IMR-90 (cell line): ENCODE measurements around the gene EEF2K. TPM values are rescaled to one million over a fixed set of nuclear protein-coding genes. Genes with fewer than 3 reads are reported as not detected.

Source experiments
- ATAC-seq: fragments of 200-7000 bp; cut with Tn5 transposase; 2 replicates; pipeline ENCODE4 v1.9.1; 2020; ENCODE audit warnings: low read depth, mild to moderate bottlenecking, moderate library complexity
- BruUV-seq: library from RNA; stranded (reverse); fragments of 400-500 nt; replicated peaks from 2 replicates; lab custom pipeline; 2021; lab: Mats Ljungman, UMichigan
- CTCF ChIA-PET: fragments of 300-600 bp; formaldehyde crosslinking; extraction: SDS; loops from one replicate; lab custom pipeline; 2021; ENCODE audit warnings: antibody characterized with exemption; lab: Yijun Ruan, JAX
- POLR2A ChIA-PET: fragments of 300-600 bp; sonication (Branson Sonifier 250); formaldehyde crosslinking; loops from one replicate; lab custom pipeline; 2022; ENCODE audit warnings: antibody characterized with exemption; ENCODE audit not compliant: unreplicated experiment; lab: Charles Lee
- DNase-seq: peaks from one replicate; pipeline ENCODE4 v3.0.0; 2013
- H2AFZ ChIP-seq: replicated peaks from 2 replicates; pipeline ENCODE3; 2013; ENCODE audit warnings: low read length, mild to moderate bottlenecking; ENCODE audit not compliant: poor library complexity
- H2AK5ac ChIP-seq: 2 replicates; pipeline ENCODE4 v1.6.1; 2013; ENCODE audit warnings: low read depth, low read length, inconsistent platforms
- H2AK9ac ChIP-seq: replicated peaks from 2 replicates; pipeline ENCODE3; 2013; ENCODE audit warnings: mild to moderate bottlenecking, low read depth, low read length, moderate library complexity; ENCODE audit not compliant: poor library complexity
- H2BK120ac ChIP-seq: 2 replicates; pipeline ENCODE4 v1.6.1; 2013; ENCODE audit warnings: low read depth, low read length, inconsistent platforms
- H2BK15ac ChIP-seq: 3 replicates; pipeline ENCODE4 v1.6.1; 2013; ENCODE audit warnings: low read depth, low read length, inconsistent platforms
- H2BK20ac ChIP-seq: 2 replicates; pipeline ENCODE4 v1.6.1; 2013; ENCODE audit warnings: low read depth, mild to moderate bottlenecking, inconsistent platforms, low read length, moderate library complexity
- H2BK5ac ChIP-seq: 2 replicates; pipeline ENCODE4 v1.6.1; 2013; ENCODE audit warnings: mild to moderate bottlenecking, low read depth, low read length, inconsistent platforms; ENCODE audit not compliant: poor library complexity, severe bottlenecking
- H3K14ac ChIP-seq: replicated peaks from 2 replicates; pipeline ENCODE4 v1.6.1; 2013; ENCODE audit warnings: low read depth, low read length, inconsistent platforms
- H3K18ac ChIP-seq: 2 replicates; pipeline ENCODE4 v1.6.1; 2013; ENCODE audit warnings: low read depth, low read length, control low read depth
- H3K23ac ChIP-seq: 2 replicates; pipeline ENCODE4 v1.6.1; 2013; ENCODE audit warnings: low read depth, low read length, inconsistent platforms
- H3K27ac ChIP-seq: 2 replicates; pipeline ENCODE4 v1.5.1; 2013; ENCODE audit warnings: mild to moderate bottlenecking, control low read depth, low read length; ENCODE audit not compliant: insufficient read depth
- H3K27me3 ChIP-seq: 2 replicates; pipeline ENCODE4 v1.6.1; 2013; ENCODE audit warnings: low read length; ENCODE audit not compliant: control insufficient read depth, insufficient read depth
- H3K36me3 ChIP-seq: 2 replicates; pipeline ENCODE4 v1.6.1; 2013; ENCODE audit warnings: low read length, mixed read lengths; ENCODE audit not compliant: control insufficient read depth, insufficient read depth
- H3K4ac ChIP-seq: 2 replicates; pipeline ENCODE4 v1.6.1; 2013; ENCODE audit warnings: low read depth, low read length, inconsistent platforms
- H3K4me1 ChIP-seq: 2 replicates; pipeline ENCODE4 v1.6.1; 2013; ENCODE audit warnings: low read length, mixed read lengths; ENCODE audit not compliant: control insufficient read depth, insufficient read depth
- H3K4me2 ChIP-seq: 2 replicates; pipeline ENCODE4 v1.6.1; 2013; ENCODE audit warnings: low read depth, mild to moderate bottlenecking, control low read depth, low read length, moderate library complexity
- H3K4me3 ChIP-seq: 2 replicates; pipeline ENCODE4 v1.5.1; 2013; ENCODE audit warnings: low read depth, mild to moderate bottlenecking, control low read depth, low read length, moderate library complexity; ENCODE audit not compliant: insufficient read depth
- H3K56ac ChIP-seq: 2 replicates; pipeline ENCODE4 v1.6.1; 2013; ENCODE audit warnings: low read length, inconsistent platforms; ENCODE audit not compliant: insufficient read depth; ENCODE audit errors: extremely low read depth
- H3K79me1 ChIP-seq, 2 experiments: 2 replicates each; pipeline ENCODE4 v1.6.1; 2013; ENCODE audit warnings: low read length in 2 of 2, inconsistent platforms in 1 of 2, low read depth in 1 of 2
- H3K9ac ChIP-seq: 2 replicates; pipeline ENCODE4 v1.6.1; 2013; ENCODE audit warnings: low read depth, low read length, control low read depth
- H3K9me1 ChIP-seq: 2 replicates; pipeline ENCODE4 v1.6.1; 2013; ENCODE audit warnings: low read length, inconsistent platforms; ENCODE audit not compliant: insufficient read depth
- H3K9me3 ChIP-seq: 2 replicates; pipeline ENCODE4 v1.6.1; 2013; ENCODE audit warnings: low read length; ENCODE audit not compliant: control insufficient read depth, insufficient read depth
- H4K20me1 ChIP-seq: 2 replicates; pipeline ENCODE4 v1.6.1; 2013; ENCODE audit warnings: low read length, inconsistent platforms; ENCODE audit not compliant: insufficient read depth
- H4K5ac ChIP-seq: 2 replicates; pipeline ENCODE4 v1.6.1; 2013; ENCODE audit warnings: mild to moderate bottlenecking, low read depth, low read length, control low read depth
- H4K8ac ChIP-seq, 2 experiments: 2 replicates each; pipeline ENCODE4 v1.6.1; 2013; ENCODE audit warnings: low read depth in 2 of 2, low read length in 2 of 2, control low read depth in 1 of 2, inconsistent platforms in 1 of 2
- H4K91ac ChIP-seq: 2 replicates; pipeline ENCODE4 v1.6.1; 2013; ENCODE audit warnings: low read depth, low read length, inconsistent platforms; ENCODE audit not compliant: insufficient read depth
- FOS ChIP-seq: fragments of 150-350 bp; IDR thresholded peaks from 2 replicates; pipeline ENCODE4 v1.6.1; 2016; ENCODE audit warnings: low read depth, low read length
- MXI1 ChIP-seq: IDR thresholded peaks from 2 replicates; pipeline ENCODE4 v1.6.1; 2012; ENCODE audit warnings: low read depth, mild to moderate bottlenecking, low read length, moderate library complexity, borderline replicate concordance
- NFE2L2 ChIP-seq: fragments of 150-350 bp; IDR thresholded peaks from 2 replicates; pipeline ENCODE4 v1.6.1; 2016; ENCODE audit warnings: low read depth, mild to moderate bottlenecking, low read length
- RAD21 ChIP-seq: IDR thresholded peaks from 2 replicates; pipeline ENCODE4 v1.6.1; 2012; ENCODE audit warnings: low read length, improper control_type of control experiment
- RFX5 ChIP-seq: IDR thresholded peaks from 2 replicates; pipeline ENCODE4 v1.8.0; 2012; ENCODE audit warnings: low read depth, mild to moderate bottlenecking, low read length, moderate library complexity
- SMC3 ChIP-seq: fragments of 150-350 bp; IDR thresholded peaks from 2 replicates; pipeline ENCODE4 v1.6.1; 2016; ENCODE audit warnings: low read depth, mild to moderate bottlenecking, antibody characterized with exemption, low read length, moderate library complexity
- WGBS, 2 experiments: methylation state at CpG; one replicate each; pipeline versions ENCODE4 v1.1.5 to v1.1.7; 2013; ENCODE audit warnings: missing lambda C conversion rate in 2 of 2; ENCODE audit not compliant: insufficient read length in 1 of 2; ENCODE audit errors: extremely low coverage in 2 of 2; 5-methylcytosine and 5-hydroxymethylcytosine counted together
- dilution Hi-C: fragments of 300-500 bp; cut with HindIII; formaldehyde crosslinking; loops from one replicate; pipeline ENCODE4 v1.14.3; 2018; ENCODE audit warnings: low sequenced_read_pairs; ENCODE audit not compliant: unreplicated experiment
- in situ Hi-C: fragments of 300-500 bp; cut with MboI; formaldehyde crosslinking; loops from 3 replicates; pipeline ENCODE4 v1.14.3; 2019; ENCODE audit warnings: low sequenced_read_pairs, inconsistent platforms, mixed read lengths
- intact Hi-C: fragments of 100-400 bp; cut with micrococcal nuclease; formaldehyde crosslinking; loops from 2 replicates; pipeline ENCODE4 v1.10.0; 2022
- polyA plus RNA-seq, 3 experiments: library from polyadenylated mRNA; depleted of rRNA; stranded (reverse); fragments of >200 nt; gene quantifications; 2 replicates each; pipeline ENCODE4 v1.2.3, GENCODE V29; 2012; ENCODE audit warnings: low replicate concordance in 1 of 3
- total RNA-seq: library from RNA; depleted of rRNA; stranded (reverse); fragments of >200 nt; gene quantifications from 2 replicates; pipeline ENCODE4 v1.2.3, GENCODE V29; 2012

EEF2K gene
- total and polyA plus RNA-seq, 2 of the 4 experiments (the other 2 are of a cell fraction), result 9.7 to 16.5 TPM

GRCh38 chr16:22219389-22220068, 13.5 kb downstream of the EEF2K start:
- Histone ChIP-seq H4K5ac (no peak overlapping the region), H3K4ac (no peak overlapping the region), H2AFZ (no peak overlapping the region), H2BK15ac (no peak overlapping the region), H3K4me3 (no peak overlapping the region), H3K27ac (no peak overlapping the region), H3K9ac (no peak overlapping the region), H2BK120ac (no peak overlapping the region), H3K36me3 (peaks cover 4% of the 10 kb centered on the region), H3K9me1 (peaks cover 28% of the 10 kb centered on the region), H3K56ac (no peak overlapping the region), H4K91ac (no peak overlapping the region), H2AK5ac (no peak overlapping the region), H3K27me3 (no peaks in the 10 kb centered on the region), H3K9me3 (no peaks in the 10 kb centered on the region), H4K20me1 (peaks cover 50% of the 10 kb centered on the region), H2BK5ac (no peak overlapping the region), H4K8ac (no peak overlapping the region), H3K79me1 (peaks cover 29 to 86% of the 10 kb centered on the region in 2 experiments), H2AK9ac (no peak overlapping the region), H3K18ac (no peak overlapping the region), H3K4me2 (no peak overlapping the region), H3K14ac (no peak overlapping the region), H2BK20ac (no peak overlapping the region), H3K4me1 (peaks cover 5% of the 10 kb centered on the region), H3K23ac (no peak overlapping the region)
- ChIA-PET CTCF (interaction anchor here (0.7 kb wide), 1 partner anchor 31 kb away, joined by 3 read pairs; no protein-coding TSS in a partner anchor), POLR2A (no interaction called here)
- TF ChIP-seq RFX5 (no peak), NFE2L2 (no peak), MXI1 (no peak), SMC3 (no peak), RAD21 (no peak), FOS (no peak)
- ATAC-seq (no peak), DNase-seq (no peak)
- no TSS peak for BruUV-seq
- intact Hi-C loops (no loop called here), in situ Hi-C loops (no loop called here), dilution Hi-C loops (no loop called here)
- WGBS, 2 experiments, result no CpG with 5 or more reads among the region's 3 CpGs
